GM12874 (cell line): ENCODE results near the gene GRID2.

ENCODE experiments used
- CTCF ChIP-seq: IDR thresholded peaks from 2 replicates; pipeline ENCODE4 v1.5.1; 2011; ENCODE audit warnings: low read depth, mild to moderate bottlenecking, control low read depth, low read length, moderate library complexity; ENCODE audit not compliant: insufficient read depth

Gene GRID2

DNA sequence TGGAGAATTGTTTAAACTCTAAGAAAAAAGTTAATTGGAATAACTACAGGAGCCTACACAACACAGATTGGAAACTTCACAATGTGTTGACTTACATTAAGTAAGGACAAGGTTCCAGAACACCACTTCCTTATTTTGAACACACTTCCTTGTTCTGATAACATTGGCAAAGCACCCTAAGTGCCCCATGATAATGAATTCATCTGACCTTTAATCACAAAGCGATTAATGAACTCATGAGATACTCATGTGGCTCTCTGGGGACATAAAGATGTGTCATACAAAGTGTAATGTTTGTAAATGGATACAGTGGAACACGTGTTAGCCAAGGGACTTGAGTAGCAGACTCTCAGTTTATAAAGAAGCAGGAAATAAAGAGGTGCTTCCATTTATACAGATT lies 1455.7 kb downstream of the GRID2 start:
- no peak for TF ChIP-seq CTCF

GRCh38 chr4:93760284-93760683 lies 1456.5 kb downstream of the GRID2 start:
- TF ChIP-seq CTCF = no peak

GRCh38 chr4:93761286-93761685 lies 1457.5 kb downstream of the GRID2 start:
- no peak for TF ChIP-seq CTCF

DNA sequence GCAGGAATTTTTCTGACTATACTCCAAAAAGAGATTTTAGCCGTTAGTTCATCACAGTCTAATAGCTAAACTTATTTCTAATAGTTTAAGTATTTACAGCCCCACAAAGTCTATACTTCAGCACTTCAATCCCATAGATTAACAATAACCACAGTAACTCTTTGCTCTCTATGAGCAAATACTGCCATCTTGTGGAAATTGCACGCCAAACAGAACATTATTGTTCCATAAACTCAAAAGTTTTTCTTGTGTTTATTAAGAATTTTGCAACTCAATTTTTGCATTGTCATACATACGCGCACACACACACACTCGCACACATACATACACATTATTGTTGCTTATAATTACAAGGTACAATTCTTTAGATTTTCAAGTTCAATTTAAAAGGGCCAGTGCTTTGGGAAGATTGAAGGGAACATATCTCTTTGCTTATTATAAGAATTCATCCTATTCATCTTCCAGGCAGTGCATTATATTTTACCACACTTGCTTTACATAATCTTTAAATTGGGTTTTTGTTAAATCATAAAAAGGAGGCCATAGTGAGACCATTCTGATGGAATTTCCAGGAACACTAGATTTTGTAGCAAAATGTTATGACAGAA lies 1461.0 kb downstream of the GRID2 start:
- TF ChIP-seq CTCF = peak; percentile 49; the same call in 1 of the 2 replicates

DNA sequence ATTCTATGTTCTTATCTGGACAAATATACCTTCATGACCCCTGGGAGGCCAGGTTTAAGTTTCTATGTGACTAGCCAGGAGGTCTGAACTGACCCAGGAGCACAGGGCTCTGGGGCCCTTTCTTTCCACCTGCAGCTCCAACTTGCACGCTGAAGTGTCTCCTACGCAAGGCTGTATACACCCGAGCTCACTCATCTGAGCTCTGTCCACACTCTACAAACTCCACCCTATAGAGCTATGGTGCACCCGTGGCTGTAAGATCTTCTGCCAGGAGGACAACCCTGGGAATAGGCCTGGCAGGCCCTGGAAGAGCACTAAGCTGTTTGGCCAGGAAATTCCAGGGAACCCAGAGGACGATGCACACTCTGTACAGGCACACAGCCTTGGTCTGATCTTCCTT lies 1464.2 kb downstream of the GRID2 start:
- TF ChIP-seq CTCF = no peak

DNA sequence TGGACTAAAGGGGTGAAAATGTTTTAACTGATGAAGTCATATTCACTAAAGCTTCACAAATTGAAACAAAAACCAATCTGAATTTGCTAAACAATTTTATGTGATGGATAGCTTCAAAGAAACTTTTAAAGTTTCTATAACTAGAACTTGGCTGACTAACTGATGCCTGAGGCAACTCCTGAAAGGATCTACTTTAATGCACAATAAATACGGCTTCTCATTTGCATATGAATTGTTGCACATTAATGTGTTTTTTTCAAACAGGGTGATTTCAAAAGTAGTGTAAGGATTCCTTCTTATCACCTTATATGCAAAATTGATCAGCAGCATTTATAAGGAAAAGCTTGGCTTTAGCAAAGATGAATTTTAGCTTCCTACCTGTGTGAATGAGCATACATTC lies 1466.4 kb downstream of the GRID2 start:
- no peak for TF ChIP-seq CTCF

GRCh38 chr4:93771640-93772411 lies 1468.1 kb downstream of the GRID2 start:
- no peak for TF ChIP-seq CTCF
